Measurements from ENCODE around the gene TENM4.

- TF ChIP-seq GABPB1 (CRISPR knock-in tag; IDR thresholded peaks at IDR 0.05) = no peak
- TF ChIP-seq CTCF (IDR thresholded peaks at IDR 0.05) = no peak
- TF ChIP-seq ZNF512 (CRISPR knock-in tag; IDR thresholded peaks at IDR 0.05; ENCODE audit: borderline replicate concordance) = no peak
- TF ChIP-seq ZNF121 (CRISPR knock-in tag; IDR thresholded peaks at IDR 0.05) = no peak
These were observed 588.8 kb downstream of the TENM4 start for GRCh38 chr11:78851878-78852586.

Measured in WTC11 (cell line).